NT2/D1 (cell line): ENCODE measurements around the gene ACOT9.

ENCODE experiments used
- YY1 ChIP-seq: IDR thresholded peaks from 2 replicates; pipeline ENCODE4 v1.6.1; 2011; ENCODE audit not compliant: insufficient read length, insufficient read depth
- ZNF274 ChIP-seq: IDR thresholded peaks from 2 replicates; pipeline ENCODE4 v1.6.1; 2011; ENCODE audit warnings: mild to moderate bottlenecking, low read depth, low read length

DNA sequence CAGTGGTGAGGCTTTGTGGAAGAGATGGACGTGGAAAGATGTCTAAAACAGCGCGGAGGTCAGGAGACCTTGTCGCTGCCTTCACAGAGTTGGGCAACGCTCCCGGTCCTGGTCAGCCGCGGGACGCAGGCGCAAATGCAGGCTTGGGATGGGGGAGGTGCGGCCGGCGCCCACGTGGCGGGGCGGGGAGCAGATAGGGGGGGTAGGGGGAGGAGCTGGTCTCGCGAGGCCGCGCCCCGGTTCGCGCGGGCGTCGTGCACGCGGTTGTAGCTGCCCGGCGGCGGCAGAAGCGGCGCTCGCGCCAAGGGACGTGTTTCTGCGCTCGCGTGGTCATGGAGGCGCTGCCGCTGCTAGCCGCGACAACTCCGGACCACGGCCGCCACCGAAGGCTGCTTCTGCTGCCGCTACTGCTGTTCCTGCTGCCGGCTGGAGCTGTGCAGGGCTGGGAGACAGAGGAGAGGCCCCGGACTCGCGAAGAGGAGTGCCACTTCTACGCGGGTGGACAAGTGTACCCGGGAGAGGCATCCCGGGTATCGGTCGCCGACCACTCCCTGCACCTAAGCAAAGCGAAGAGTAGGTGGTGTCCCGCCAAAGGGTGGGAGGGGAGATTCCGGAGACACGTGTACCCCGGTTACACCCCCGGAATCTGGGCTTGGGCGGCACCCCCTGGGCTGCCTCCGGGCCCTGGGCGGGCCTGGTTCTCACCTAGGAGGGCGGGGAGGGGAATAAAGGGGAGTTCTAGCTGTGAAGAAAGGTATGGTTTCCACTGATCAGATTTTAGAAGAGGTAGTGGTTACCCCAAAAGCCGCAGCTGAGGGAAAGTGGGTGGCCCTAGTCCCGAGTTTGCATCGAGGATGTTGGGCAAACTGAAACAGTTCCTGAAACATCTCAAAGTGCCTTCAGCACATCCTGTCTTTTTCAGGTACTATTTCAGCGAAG is 75.6 kb downstream of the ACOT9 start, which contains the start of gene PRDX4:
- TF ChIP-seq ZNF274 (no peak), YY1 (no peak)
